Occipital lobe (tissue), 3 donors: ENCODE data around the gene ST7. TPM values are rescaled to one million over a fixed set of nuclear protein-coding genes. Genes with fewer than 3 reads are reported as not detected.

Source experiments
- DNase-seq: peaks from one replicate; lab custom pipeline; 2025; lab: John Stamatoyannopoulos, UW
- small RNA-seq: library from RNA; depleted of rRNA; stranded (forward); fragments of <200 nt; gene quantifications from one replicate; pipeline ENCODE3, GENCODE V24; 2014
- total RNA-seq: library from RNA; depleted of rRNA; stranded (reverse); fragments of >200 nt; gene quantifications from one replicate; pipeline ENCODE4 v1.2.3, GENCODE V29; 2014

The ST7 gene
- total RNA-seq, 1 donor from 2014 or later: 72.4 TPM

GRCh38 chr7:117269886-117270285, 316.6 kb downstream of the ST7 start:
- DNase-seq: no peak

- no peak for DNase-seq
These were observed 317.1 kb downstream of the ST7 start for GRCh38 chr7:117270371-117270770.

- DNase-seq: no peak
These were observed 318.3 kb downstream of the ST7 start for GRCh38 chr7:117271566-117271965.

GRCh38 chr7:117272017-117272759, 318.9 kb downstream of the ST7 start:
- DNase-seq: no peak

- no peak for DNase-seq
These were observed 320.0 kb downstream of the ST7 start for GRCh38 chr7:117273325-117273724.

- DNase-seq: no peak
These were observed 320.5 kb downstream of the ST7 start for GRCh38 chr7:117273814-117274225.

GRCh38 chr7:117274951-117275350, 321.6 kb downstream of the ST7 start:
- DNase-seq: no peak

GRCh38 chr7:117277576-117277975, 324.3 kb downstream of the ST7 start:
- no peak for DNase-seq

- DNase-seq: no peak
These were observed 324.7 kb downstream of the ST7 start for GRCh38 chr7:117278040-117278439.

- no peak for DNase-seq
These were observed 325.9 kb downstream of the ST7 start for GRCh38 chr7:117279203-117279602.

Small RNA genes within 50 kb of the gene (small RNA-seq; reads per million reads assigned to genes)
- gene AC002542.1 (not detected), gene MTCYBP6 (not detected), gene RF00019 (not detected), gene RF02179 (not detected), gene RF02180 (not detected), gene RF02181 (not detected), gene RF02183 (not detected), gene RF02184 (not detected), gene RF02185 (not detected), gene RF02188 (not detected), gene RNA5SP239 (not detected)

Other genes with a start within 250 kb of the ST7 start
- gene CAPZA2, start 90.9 kb upstream of the ST7 start, total RNA-seq: 214 TPM